H4 (cell line): ENCODE results near the gene CENPP. TPM values are rescaled to one million over a fixed set of nuclear protein-coding genes. Genes with fewer than 3 reads are reported as not detected.
A peak's percentile ranks its signal among the peaks of the same experiment; 100 is the strongest.
"Not testable (repeated sequence)": the region's sequence is repeated elsewhere in the genome, so short reads cannot be mapped to it uniquely, and the experiment has no call there.

Source experiments
- DNase-seq: peaks from one replicate; pipeline ENCODE4 v3.0.0-alpha.2; 2015; ENCODE audit warnings: low spot score
- total RNA-seq: library from RNA; depleted of rRNA; stranded (reverse); fragments of >200 nt; shearing (Covaris generic); gene quantifications from 2 replicates; pipeline ENCODE4 v1.2.3, GENCODE V29; 2014

CENPP gene
- total RNA-seq, 1 experiment from 2014 or later, result 9.6 TPM

DNA sequence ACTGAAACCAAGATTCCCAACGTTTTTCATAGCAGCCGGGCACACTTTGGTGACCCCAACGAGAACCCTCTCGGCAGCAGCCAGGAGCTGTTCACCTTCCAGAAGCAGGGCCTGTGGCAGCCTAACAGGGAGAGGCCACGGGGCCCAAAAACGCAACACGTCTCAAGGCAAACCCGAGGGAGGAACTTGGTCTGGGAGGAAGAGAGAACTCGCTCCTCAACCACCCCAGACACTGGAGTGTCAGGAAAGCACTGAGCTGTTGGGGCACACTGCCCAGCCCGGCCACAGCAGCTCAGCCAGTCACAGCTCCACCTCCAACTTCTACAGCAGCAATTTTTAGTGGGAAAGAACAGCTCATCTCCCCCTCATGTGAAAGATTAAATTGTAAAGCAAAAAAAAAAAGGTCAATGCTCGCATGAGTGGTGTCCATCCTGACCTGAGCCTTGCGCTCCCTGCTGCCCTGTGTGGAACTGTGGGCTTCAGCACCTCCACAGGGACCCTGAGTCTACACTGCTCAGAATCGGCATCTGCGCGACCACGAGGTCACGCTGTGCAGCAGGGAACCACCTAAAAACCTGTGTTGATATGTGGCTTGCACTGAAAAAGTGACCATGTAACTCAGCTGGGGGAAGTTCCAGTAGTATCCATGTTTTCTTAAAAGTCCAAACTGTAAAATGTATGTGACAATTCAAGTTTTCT, 289.2 kb downstream of the CENPP start:
- no peak for DNase-seq

GRCh38 chr9:92615790-92616189, 290.0 kb downstream of the CENPP start:
- DNase-seq, result no peak

DNA sequence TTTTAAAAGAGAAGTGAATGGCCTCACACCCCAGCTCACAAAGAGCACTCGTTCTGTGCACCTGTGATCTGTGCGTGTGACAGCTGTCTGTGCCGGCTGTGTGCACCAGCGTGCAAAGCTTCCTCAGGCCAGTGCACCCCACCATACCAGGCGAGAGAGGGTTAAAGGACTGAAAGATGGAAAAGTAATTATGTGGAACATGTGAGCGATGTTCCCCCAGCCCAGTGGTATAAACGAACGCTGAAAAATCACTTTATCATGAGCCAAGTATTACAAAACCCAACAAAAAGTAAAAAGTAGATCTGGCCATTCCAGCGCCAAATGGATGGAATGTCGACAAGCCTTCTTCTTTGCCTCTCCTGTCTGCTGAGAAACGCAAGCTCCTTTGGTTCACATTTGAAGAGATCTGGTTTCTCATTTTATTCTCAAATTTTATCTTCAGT, 290.5 kb downstream of the CENPP start:
- no peak for DNase-seq

DNA sequence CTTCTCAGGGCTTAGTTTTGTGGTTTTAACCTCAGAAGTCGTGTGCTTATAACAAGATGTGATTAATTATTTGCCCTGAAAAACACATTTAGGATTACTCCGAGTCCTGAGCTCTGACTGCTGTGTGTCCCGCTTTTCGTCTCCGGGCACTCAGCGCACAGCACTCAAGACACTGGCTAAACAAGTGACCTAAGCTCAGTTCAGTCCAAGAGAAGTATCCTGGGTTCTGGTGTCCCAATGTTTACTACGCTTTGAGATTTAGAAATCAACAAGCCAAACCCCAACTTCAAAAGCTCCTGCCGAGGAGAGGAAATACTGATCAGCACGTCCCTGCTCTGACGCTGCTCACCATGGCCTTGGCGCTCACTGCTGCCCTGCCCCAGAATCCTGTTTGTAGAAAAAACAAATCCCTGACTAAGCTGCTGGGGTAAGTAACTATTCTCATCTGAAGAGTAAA, 290.9 kb downstream of the CENPP start:
- DNase-seq, result no peak

- no peak for DNase-seq
Measured at GRCh38 chr9:92617195-92617813, 291.6 kb downstream of the CENPP start.

DNA sequence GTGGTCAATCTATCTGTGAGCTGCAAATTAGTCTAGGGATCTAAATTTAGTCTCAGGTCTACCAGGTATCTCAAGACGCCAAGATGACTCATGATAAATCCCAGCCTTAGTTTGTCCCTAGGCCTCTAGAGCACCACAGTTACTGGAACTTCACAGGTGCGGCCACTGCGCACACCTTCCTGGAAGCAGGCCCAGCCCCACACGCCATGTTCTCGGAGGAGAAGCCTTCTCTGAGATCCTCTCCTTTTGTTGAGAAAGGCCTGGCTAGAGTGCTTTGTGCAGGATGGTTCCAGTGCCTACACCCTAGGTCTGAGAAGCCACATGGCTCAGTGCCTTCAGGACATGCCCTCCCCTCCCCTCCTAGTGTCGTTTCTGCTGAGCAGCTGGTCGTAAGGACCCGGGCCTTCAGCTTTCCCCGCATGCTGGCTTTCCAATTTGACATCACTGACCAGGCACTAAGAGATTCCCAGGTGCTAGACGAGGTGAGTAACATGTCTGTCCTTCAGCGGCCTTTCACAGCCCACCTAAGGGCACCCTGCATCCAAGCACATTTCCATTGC, 292.3 kb downstream of the CENPP start:
- no peak for DNase-seq

- DNase-seq, result no peak
Measured at GRCh38 chr9:92618633-92619225, 293.0 kb downstream of the CENPP start.

DNA sequence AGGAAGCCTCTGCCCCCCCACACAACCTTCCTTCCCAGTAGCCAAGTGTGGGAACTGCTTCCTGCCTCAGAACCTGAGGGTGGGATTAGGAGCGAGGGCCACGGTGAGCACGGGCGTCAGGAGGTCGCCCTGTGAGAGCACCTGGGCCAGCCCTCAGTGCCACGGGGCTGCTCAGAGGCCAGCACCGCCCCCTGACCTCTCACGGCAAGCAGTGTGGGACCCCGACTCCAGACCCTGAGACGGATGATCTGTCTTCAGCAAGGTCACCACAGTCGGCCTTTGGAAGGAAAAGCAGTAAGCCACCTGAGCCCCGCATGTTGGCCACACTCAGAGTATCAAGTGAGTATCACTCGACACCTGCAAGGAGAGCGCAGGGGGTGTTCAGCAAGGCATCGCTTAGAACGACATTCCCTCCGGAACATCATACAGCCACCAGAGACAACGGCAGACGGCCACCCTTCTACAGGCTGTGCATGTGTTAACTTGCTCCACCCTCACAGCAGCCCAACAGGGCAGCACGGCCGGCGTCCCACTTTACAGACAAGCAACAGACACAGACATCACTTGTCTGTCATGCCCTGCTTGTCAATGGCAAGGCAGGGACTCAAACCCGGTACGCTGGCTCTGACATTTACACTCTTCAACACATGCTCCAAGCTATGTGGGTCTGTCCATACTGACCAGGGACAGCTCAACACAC, 294.0 kb downstream of the CENPP start:
- no peak for DNase-seq

DNA sequence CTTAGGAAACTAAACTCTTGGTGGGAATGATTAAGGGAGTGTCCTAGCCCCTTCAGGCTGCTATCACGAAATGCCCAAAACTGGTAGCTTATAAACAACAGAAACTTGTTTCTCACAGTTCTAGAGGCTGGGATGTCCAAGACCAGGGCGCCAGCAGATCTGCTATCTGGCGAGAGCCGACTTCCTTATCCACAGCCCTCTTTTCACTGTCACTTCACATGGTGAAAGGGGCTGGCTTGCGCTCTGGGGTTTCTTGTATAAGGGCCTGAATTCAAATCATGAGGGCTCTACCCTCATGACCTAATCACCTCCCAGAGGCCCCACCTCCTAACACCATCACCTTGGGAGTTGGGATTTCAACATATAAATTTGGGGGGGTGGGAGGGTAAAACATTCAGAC, 295.1 kb downstream of the CENPP start:
- DNase-seq, result no peak

- not testable (repeated sequence) for DNase-seq
Measured at GRCh38 chr9:92623936-92624335, 298.2 kb downstream of the CENPP start.

DNA sequence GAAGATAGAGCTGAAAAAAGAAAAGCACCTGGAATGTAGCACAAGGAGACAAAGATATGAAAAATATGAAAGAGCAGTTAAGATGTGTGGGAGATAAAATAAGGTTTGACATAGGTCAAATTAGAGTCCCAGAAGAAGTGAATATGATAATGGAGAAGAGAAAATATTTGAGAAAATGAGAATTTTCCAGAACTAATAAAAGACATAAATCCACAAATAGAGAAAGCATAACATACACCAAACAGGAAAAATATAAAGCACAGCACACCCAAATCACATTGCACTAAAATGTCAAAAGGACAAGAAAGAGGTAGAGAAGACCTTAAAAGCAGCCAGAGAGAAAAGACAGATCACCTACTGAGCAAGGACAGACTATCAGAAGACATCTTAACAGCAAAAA, 300.7 kb downstream of the CENPP start:
- DNase-seq, result no peak

DNA sequence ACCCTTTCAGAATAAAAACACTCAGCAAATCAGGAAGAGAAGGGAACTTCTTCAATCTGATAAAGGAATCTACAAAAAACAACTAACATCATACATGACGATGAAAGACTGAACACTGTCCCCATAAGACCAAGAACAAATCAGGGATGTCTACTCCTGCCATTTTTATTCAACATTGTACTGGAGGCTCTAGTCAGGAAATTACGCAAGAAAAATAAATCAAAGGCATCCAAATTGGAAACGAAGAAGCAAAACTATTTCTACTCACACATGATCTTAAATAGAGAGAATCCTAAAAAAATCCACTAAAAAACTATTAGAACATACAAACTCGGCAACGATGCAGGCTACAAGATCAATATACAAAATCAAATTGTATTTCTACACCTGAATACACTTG, 301.9 kb downstream of the CENPP start:
- DNase-seq, result no peak

- DNase-seq, result no peak
Measured at GRCh38 chr9:92631452-92632343, 305.9 kb downstream of the CENPP start.

DNA sequence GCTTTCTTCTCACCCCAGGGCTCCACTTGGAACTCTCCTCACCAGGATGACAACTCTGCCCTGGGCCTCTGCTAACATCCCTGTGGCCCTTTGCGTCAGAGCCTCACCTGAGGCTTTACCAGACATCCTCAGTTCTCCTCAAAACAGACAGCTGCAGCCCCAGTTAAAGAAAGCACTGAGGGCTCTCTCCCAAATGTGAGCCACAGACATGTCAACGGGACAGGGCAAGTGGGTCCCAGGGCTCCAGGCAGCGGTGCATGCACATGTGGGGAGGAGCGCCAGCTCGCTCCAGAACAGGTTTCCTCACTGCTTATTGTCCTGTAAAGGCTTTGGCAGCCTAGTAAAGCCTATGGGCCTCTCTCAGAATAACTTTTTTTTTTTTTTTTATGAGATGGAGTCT, 306.9 kb downstream of the CENPP start:
- DNase-seq, result no peak

- DNase-seq, result no peak
Measured at GRCh38 chr9:92633614-92634278, 308.0 kb downstream of the CENPP start.

- peak; percentile 67 for DNase-seq
Measured at GRCh38 chr9:92634712-92635605, 309.2 kb downstream of the CENPP start.

DNA sequence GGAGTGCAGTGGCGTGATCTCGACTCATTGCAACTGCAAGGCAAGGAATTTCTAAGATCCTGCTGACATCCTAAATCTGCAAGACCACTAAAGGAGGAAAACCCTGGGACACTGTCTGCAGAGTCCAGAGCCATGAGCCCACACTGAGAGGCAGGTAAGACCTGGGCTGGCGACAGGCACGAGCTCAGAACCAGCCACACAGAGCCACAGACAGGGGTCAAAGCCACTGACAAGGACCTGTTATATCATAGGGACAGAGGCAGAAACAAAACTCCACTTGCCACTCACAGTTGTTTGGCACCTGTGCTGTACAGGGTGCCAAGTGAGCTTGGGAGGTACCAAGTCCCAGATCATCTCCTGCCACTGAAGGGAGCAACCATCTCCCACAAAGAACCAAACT, 310.0 kb downstream of the CENPP start:
- DNase-seq, result no peak

- no peak for DNase-seq
Measured at GRCh38 chr9:92636627-92637026, 310.9 kb downstream of the CENPP start.

GRCh38 chr9:92637326-92637725, 311.6 kb downstream of the CENPP start:
- no peak for DNase-seq
